Nephron (organoid): ENCODE results near the gene ZNF341.

Experiments
- H3K27ac Mint-ChIP-seq, 3 experiments: 2 replicates each; pipeline ENCODE4 v1.8.0; 2020; ENCODE audit warnings: mixed read lengths in 3 of 3, mild to moderate bottlenecking in 2 of 3, moderate library complexity in 1 of 3
- H3K27me3 Mint-ChIP-seq: 2 replicates; pipeline ENCODE4 v1.8.0; 2021; ENCODE audit warnings: low read depth, mild to moderate bottlenecking, moderate library complexity, mixed read lengths
- H3K36me3 Mint-ChIP-seq: 2 replicates; pipeline ENCODE4 v1.8.0; 2020; ENCODE audit warnings: low read depth, mixed read lengths
- H3K4me1 Mint-ChIP-seq: 2 replicates; pipeline ENCODE4 v1.8.0; 2020; ENCODE audit warnings: mixed read lengths
- H3K4me3 Mint-ChIP-seq, 3 experiments: 2 replicates each; pipeline ENCODE4 v1.8.0; 2020; ENCODE audit warnings: mild to moderate bottlenecking in 3 of 3, mixed read lengths in 3 of 3, moderate library complexity in 2 of 3
- H3K9me3 Mint-ChIP-seq: 2 replicates; pipeline ENCODE4 v1.8.0; 2020; ENCODE audit warnings: mixed read lengths
- TF ChIP-seq, protein P1 (sequence below), 3 experiments: fragments of 200-600 bp; sonication (generic); IDR thresholded peaks; one replicate each; pipeline ENCODE4 v1.5.0; 2021; ENCODE audit warnings: antibody characterized with exemption in 3 of 3; ENCODE audit not compliant: unreplicated experiment in 3 of 3

Gene ZNF341

DNA sequence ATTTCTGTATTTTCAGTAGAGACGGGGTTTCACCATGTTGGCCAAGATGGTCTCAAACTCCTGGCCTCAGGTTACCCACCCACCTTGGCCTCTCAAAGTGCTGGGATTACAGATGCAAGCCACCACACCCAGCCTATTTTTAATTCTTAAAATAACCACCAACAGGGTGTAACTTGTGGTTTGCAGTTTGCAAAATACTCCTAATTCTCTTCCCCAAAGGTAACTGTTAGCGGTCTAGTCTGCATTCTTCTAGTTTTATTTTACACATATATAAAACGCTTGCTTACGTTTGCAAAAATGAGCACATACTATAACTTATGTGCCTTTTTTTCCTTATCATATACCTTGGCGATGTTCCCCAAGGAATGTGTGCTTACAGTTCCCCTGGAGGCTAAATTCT, 53.7 kb downstream of the ZNF341 start:
- Mint-ChIP-seq H3K36me3 (peaks cover 3% of the 10 kb centered on the region), H3K27me3 (no peaks in the 10 kb centered on the region), H3K4me3 (no peak overlapping the region), H3K27ac (no peak overlapping the region), H3K9me3 (no peaks in the 10 kb centered on the region), H3K4me1 (peaks cover 5% of the 10 kb centered on the region)
- TF ChIP-seq, protein P1, sequence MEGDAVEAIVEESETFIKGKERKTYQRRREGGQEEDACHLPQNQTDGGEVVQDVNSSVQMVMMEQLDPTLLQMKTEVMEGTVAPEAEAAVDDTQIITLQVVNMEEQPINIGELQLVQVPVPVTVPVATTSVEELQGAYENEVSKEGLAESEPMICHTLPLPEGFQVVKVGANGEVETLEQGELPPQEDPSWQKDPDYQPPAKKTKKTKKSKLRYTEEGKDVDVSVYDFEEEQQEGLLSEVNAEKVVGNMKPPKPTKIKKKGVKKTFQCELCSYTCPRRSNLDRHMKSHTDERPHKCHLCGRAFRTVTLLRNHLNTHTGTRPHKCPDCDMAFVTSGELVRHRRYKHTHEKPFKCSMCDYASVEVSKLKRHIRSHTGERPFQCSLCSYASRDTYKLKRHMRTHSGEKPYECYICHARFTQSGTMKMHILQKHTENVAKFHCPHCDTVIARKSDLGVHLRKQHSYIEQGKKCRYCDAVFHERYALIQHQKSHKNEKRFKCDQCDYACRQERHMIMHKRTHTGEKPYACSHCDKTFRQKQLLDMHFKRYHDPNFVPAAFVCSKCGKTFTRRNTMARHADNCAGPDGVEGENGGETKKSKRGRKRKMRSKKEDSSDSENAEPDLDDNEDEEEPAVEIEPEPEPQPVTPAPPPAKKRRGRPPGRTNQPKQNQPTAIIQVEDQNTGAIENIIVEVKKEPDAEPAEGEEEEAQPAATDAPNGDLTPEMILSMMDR (IDR thresholded peaks at IDR 0.05; ENCODE audit: unreplicated experiment in 3 of 3): no peak

DNA sequence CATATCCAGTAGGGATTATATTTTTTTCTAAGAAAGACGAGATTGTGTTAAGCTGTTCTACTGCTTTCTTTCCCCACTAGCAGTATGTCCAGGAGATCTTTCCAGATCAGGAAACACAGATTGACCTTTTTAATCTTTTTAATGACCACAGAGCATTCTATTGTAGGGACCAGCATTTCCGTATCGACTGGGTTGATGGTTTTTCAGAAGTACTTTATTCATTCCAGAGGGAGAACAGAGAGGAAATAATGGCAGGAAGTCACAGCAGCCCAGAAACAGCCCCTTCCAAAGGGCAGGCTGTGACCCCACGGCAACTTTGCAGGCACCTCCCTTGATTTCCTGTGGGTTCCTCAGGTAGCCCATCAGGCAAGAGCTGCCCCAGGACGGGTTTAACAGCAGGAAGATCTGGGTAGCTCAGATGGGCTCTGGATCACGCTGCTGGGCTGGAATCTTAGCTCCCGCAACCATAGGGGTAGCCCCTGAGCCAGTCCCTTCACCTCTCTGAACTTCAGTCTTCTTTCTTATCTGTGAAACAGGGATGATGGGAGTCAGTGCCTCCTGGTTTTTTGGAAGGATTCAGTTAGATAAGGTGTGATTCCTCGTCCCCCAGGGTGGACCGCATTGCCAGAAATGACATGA, 55.6 kb downstream of the ZNF341 start:
- TF ChIP-seq, protein P1 (IDR thresholded peaks at IDR 0.05; ENCODE audit: unreplicated experiment in 3 of 3): no peak
- no peak overlapping the region for H3K27ac Mint-ChIP-seq
- no peaks in the 10 kb centered on the region for H3K27me3 Mint-ChIP-seq
- no peaks in the 10 kb centered on the region for H3K9me3 Mint-ChIP-seq
- no peak overlapping the region for H3K4me3 Mint-ChIP-seq
- peaks cover 5% of the 10 kb centered on the region for H3K4me1 Mint-ChIP-seq
- peaks cover 5% of the 10 kb centered on the region for H3K36me3 Mint-ChIP-seq

DNA sequence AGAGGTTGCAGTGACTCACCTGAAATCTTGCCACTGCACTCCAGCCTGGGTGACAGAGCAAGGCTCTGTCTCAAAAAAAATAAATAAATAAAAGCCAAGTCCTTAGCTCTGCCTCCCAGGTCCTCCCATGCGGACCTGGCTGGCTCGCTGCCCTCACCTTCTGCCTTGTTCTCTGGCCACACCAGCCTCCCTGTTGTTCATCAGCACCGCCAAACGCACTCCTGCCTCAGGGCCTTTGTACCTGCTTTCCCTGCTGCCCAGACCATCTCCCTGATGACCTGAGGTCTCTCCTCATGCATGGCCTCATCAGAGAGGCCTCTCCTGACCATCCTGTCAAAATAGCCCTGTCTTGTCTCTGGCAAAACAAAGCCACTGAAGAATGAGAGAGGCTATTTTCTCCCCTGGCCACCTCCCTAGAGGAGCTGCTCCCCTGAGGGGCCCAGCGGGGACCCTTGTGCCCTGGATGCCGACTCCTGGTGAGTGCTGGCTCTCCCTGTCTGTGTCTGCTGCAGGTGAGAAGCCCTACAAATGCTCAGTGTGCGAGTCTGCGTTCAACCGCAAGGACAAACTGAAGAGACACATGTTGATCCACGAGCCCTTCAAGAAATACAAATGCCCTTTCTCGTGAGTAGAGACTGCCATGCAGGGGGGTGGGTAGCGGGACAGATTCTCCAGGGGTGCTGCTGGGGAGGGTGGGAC, 56.7 kb downstream of the ZNF341 start:
- Mint-ChIP-seq H3K27ac (no peak overlapping the region), H3K9me3 (no peaks in the 10 kb centered on the region), H3K4me1 (peaks cover 5% of the 10 kb centered on the region), H3K36me3 (peaks cover 5% of the 10 kb centered on the region), H3K27me3 (no peaks in the 10 kb centered on the region), H3K4me3 (no peak overlapping the region)
- TF ChIP-seq, protein P1 (IDR thresholded peaks at IDR 0.05; ENCODE audit: unreplicated experiment in 3 of 3): no peak

DNA sequence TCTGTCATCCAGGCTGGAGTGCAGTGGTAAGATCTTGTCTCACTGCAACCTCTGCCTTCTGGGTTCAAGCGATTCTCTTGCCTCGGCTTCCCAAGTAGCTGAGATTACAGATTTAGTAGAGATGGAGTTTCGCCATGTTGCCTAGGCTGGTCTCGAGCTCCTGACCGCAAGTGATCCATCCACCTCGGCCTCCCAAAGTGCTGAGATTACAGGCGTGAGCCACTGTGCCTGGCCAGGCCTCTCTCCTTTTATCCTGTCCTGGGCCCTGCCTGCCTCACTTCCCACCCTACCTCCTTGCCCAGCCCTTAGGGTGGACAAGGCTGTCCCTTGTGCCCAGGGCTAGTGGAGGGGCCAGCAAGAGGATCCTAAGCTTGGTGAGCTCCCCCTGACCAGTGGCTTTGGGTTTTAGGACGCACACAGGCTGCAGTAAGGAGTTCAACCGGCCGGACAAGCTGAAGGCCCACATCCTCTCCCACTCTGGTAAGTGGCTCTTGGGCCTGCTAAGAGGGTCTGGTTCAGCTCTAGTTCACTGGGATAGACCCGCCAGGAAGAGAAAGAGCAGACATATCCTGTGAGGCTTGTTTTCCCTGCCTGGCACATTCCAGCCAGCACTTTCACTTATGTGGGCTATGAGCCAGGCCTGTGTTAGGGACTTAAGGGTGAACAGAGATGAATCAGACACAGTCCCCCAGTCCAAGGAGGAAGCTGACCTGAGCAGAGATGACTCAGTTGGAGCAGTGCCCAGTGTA, 57.5 kb downstream of the ZNF341 start:
- peak overlapping the region; percentile 30 to 87 (median 85) for H3K27ac Mint-ChIP-seq
- peaks cover 5% of the 10 kb centered on the region for H3K36me3 Mint-ChIP-seq
- peaks cover 5% of the 10 kb centered on the region for H3K4me1 Mint-ChIP-seq
- H3K27me3 Mint-ChIP-seq: no peaks in the 10 kb centered on the region
- no peaks in the 10 kb centered on the region for H3K9me3 Mint-ChIP-seq
- no peak overlapping the region for H3K4me3 Mint-ChIP-seq
- TF ChIP-seq, protein P1 (IDR thresholded peaks at IDR 0.05; ENCODE audit: unreplicated experiment in 3 of 3): no peak

DNA sequence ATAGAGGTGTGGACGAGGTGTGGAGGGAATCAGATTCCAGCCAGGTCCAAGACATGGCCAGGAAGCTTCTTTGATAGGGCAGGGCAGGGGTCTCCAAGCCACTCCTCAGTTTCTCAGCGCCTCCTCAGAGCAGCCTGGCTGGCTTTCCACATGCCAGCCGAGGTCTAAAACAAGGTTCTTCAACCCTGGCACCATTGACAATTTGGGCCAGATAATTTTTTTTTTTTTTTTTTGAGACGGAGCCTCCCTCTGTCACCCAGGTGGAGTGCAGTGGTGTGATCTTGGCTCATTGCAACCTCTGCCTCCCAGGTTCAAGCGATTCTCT, 58.0 kb downstream of the ZNF341 start:
- Mint-ChIP-seq H3K4me1 (peaks cover 5% of the 10 kb centered on the region), H3K27me3 (no peaks in the 10 kb centered on the region), H3K4me3 (no peak overlapping the region), H3K9me3 (no peaks in the 10 kb centered on the region), H3K27ac (peak overlapping the region in 2 of 3 experiments; percentile 85 to 87), H3K36me3 (peaks cover 5% of the 10 kb centered on the region)
- TF ChIP-seq, protein P1 (IDR thresholded peaks at IDR 0.05; ENCODE audit: unreplicated experiment in 3 of 3): no peak
